Adrenal gland (tissue), 5 donors: Measurements from ENCODE around the gene DUSP22.

Experiments used
- CTCF ChIP-seq, 6 experiments: fragments of 450-650 bp in 4 of 6; fragments of 200-600 bp in 2 of 6; sonication (generic) in 1 of 6; IDR thresholded peaks; 1 replicate in 5 of 6; 2 replicates in 1 of 6; pipeline versions ENCODE4 v1.5.1 to v1.8.0; 2016 to 2021; ENCODE audit warnings: antibody characterized with exemption in 6 of 6, mild to moderate bottlenecking in 2 of 6, moderate library complexity in 1 of 6
- POLR2A ChIP-seq, 2 donors: fragments of 450-650 bp; IDR thresholded peaks; one replicate each; pipeline ENCODE4 v1.6.1; 2017; ENCODE audit warnings: antibody characterized with exemption in 2 of 2, mild to moderate bottlenecking in 2 of 2, moderate library complexity in 1 of 2
- donor health status: DM: no; HTN: no; CAD: no.

- no peak for TF ChIP-seq POLR2A (IDR thresholded peaks at IDR 0.05)
- no peak for TF ChIP-seq CTCF (IDR thresholded peaks at IDR 0.05)
Observed at GRCh38 chr6:301929-302705, 9.8 kb downstream of the DUSP22 start.
